Measurements from ENCODE around the gene TMEM151A.

TMEM151A gene

DNA sequence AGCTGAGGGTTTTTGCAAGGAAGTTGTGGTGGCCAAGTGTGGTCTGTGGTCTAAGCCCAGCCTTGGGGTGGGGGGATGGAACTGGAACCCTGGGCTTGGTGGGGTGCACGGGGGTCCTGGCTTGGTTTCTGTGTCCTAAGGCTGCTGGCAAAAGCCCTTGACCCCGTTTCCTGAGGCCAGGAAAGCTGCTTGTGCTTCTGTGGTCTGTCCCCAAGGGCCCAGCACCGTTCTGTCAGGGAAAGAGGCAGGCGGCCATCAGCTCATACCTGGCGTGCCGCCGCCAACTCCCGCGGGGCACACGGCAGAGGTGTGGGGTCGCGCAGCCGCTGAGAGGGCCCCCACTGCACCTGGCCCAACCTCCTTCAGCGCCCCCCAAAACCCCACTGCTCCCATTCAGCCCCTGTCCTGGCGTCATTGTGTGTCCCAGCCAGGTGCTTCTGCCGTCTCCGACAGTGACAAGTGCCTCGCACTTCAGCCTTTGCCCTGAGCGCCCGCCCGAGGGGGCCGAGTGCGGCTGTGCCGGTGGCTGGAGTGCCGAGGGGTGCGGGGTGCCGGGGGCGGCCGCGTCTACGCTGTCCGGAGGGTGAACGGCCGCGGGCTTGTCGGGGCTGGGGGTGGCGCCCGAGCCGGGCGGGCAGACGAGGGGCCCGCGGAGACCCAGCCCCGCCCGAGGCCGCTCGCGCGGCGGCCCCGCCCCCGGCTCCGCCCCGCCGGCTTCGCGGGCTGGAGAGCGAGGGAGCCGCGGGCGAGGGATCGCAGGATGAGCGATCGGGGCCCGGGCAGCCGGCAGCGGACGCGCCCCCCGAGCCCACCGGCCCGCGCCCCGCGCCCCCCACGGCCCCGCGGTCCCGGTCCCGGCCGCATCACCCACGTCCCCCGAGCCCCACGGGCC is 14.0 kb upstream of the TMEM151A start, which contains the start of gene CNIH2:
Gene CNIH2, plus strand, starts transcription at position 705 of the 892 bp plus-strand sequence. CDS start 282 bp downstream, outside the sequence.
- H3K27me3 ChIP-seq (ENCODE audit: insufficient read depth, low read length, poor library complexity, severe bottlenecking), result no peaks in the 10 kb centered on the region
- H3F3A ChIP-seq (ENCODE audit: low read depth), result no peaks in the 10 kb centered on the region
- peak within 1 kb of the TSS; percentile 62 for H3K4me3 ChIP-seq (ENCODE audit: low read length, poor library complexity, severe bottlenecking)
- peaks cover 8% of the 10 kb centered on the region for H4K20me1 ChIP-seq (ENCODE audit: insufficient read depth, low read length, poor library complexity, severe bottlenecking)
- peaks cover 13% of the 10 kb centered on the region for H3K4me1 ChIP-seq (ENCODE audit: insufficient read depth, low read length, poor library complexity, severe bottlenecking)
- H3K4me2 ChIP-seq (ENCODE audit: low read depth, low read length, poor library complexity, severe bottlenecking), result peak within 1 kb of the TSS; percentile 73
- no peak within 1 kb of the TSS for H2AFZ ChIP-seq (ENCODE audit: low read length)
- no peaks in the 10 kb centered on the region for H3K9me3 ChIP-seq (ENCODE audit: insufficient read depth, low read depth, low read length)
- no peaks in the 10 kb centered on the region for H3K9me2 ChIP-seq (replicated peaks; ENCODE audit: low read depth, low read length)
- H3K36me3 ChIP-seq (ENCODE audit: insufficient read depth, low read length), result peaks cover 31% of the 10 kb centered on the region; the same call in 1 of the 2 replicates
- TF ChIP-seq, protein P1, sequence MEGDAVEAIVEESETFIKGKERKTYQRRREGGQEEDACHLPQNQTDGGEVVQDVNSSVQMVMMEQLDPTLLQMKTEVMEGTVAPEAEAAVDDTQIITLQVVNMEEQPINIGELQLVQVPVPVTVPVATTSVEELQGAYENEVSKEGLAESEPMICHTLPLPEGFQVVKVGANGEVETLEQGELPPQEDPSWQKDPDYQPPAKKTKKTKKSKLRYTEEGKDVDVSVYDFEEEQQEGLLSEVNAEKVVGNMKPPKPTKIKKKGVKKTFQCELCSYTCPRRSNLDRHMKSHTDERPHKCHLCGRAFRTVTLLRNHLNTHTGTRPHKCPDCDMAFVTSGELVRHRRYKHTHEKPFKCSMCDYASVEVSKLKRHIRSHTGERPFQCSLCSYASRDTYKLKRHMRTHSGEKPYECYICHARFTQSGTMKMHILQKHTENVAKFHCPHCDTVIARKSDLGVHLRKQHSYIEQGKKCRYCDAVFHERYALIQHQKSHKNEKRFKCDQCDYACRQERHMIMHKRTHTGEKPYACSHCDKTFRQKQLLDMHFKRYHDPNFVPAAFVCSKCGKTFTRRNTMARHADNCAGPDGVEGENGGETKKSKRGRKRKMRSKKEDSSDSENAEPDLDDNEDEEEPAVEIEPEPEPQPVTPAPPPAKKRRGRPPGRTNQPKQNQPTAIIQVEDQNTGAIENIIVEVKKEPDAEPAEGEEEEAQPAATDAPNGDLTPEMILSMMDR (conservative IDR thresholded peaks at IDR 0.05; ENCODE audit: low read length), result no peak
- no peak for TF ChIP-seq EZH2phosphoT487 (IDR thresholded peaks at IDR 0.05; ENCODE audit: borderline replicate concordance)
- no peak within 1 kb of the TSS for H3K9ac ChIP-seq (ENCODE audit: low read depth, low read length, poor library complexity, severe bottlenecking)
- H3K79me2 ChIP-seq (ENCODE audit: insufficient read depth, low read length), result no peaks in the 10 kb centered on the region; the same call in 1 of the 2 replicates

- H3K4me3 ChIP-seq (ENCODE audit: low read length, poor library complexity, severe bottlenecking), result no peak overlapping the region
- H3K4me1 ChIP-seq (ENCODE audit: insufficient read depth, low read length, poor library complexity, severe bottlenecking), result peaks cover 15% of the 10 kb centered on the region
- H3K36me3 ChIP-seq (ENCODE audit: insufficient read depth, low read length), result peaks cover 23% of the 10 kb centered on the region; the same call in 1 of the 2 replicates
- no peaks in the 10 kb centered on the region for H3K9me2 ChIP-seq (replicated peaks; ENCODE audit: low read depth, low read length)
- H3K4me2 ChIP-seq (ENCODE audit: low read depth, low read length, poor library complexity, severe bottlenecking), result no peak overlapping the region
- peaks cover 8% of the 10 kb centered on the region for H4K20me1 ChIP-seq (ENCODE audit: insufficient read depth, low read length, poor library complexity, severe bottlenecking)
- no peak overlapping the region for H3K9ac ChIP-seq (ENCODE audit: low read depth, low read length, poor library complexity, severe bottlenecking)
- TF ChIP-seq, protein P1 (conservative IDR thresholded peaks at IDR 0.05; ENCODE audit: low read length), result no peak
- no peak for TF ChIP-seq EZH2phosphoT487 (IDR thresholded peaks at IDR 0.05; ENCODE audit: borderline replicate concordance)
- H3K9me3 ChIP-seq (ENCODE audit: insufficient read depth, low read depth, low read length), result no peaks in the 10 kb centered on the region
- H3K79me2 ChIP-seq (ENCODE audit: insufficient read depth, low read length), result no peaks in the 10 kb centered on the region; the same call in 1 of the 2 replicates
- H3F3A ChIP-seq (ENCODE audit: low read depth), result no peaks in the 10 kb centered on the region
- H3K27me3 ChIP-seq (ENCODE audit: insufficient read depth, low read length, poor library complexity, severe bottlenecking), result no peaks in the 10 kb centered on the region
- no peak overlapping the region for H2AFZ ChIP-seq (ENCODE audit: low read length)
Measured at GRCh38 chr11:66278363-66279091, 13.2 kb upstream of the TMEM151A start.

DNA sequence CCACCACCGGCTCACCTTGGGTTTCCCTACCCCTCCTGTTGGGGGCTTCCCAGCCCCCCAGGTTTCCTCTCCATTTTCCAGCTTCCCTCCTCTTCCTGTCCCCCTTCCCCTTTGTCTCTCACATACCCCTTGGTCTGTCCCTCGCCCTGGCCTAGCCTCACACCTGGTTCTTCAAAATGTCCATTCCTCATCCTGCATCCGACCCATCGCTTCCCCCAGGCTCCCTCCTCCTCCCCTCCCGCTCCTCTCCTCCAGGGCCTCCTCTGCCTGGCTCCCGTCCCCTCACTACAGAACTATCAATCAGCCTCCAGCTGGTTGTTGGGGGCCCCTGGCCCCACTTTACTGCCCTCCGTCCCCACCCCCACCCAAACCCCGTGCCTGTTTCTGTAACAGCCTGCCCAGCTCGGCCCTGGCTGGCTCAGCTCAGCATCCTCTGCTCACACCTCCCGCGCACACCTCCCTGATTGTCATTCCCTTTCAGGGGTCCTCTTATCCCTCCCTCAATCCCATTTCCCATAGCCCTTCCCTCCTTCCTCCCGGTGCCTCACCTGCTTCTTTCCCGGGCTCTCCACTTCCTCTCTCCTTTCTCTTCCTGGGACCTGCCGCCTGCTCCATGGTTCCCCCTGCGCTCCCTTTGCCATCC is 12.5 kb upstream of the TMEM151A start:
- no peak for TF ChIP-seq EZH2phosphoT487 (IDR thresholded peaks at IDR 0.05; ENCODE audit: borderline replicate concordance)
- TF ChIP-seq, protein P1 (conservative IDR thresholded peaks at IDR 0.05; ENCODE audit: low read length), result no peak
- no peak overlapping the region for H3K4me2 ChIP-seq (ENCODE audit: low read depth, low read length, poor library complexity, severe bottlenecking)
- H4K20me1 ChIP-seq (ENCODE audit: insufficient read depth, low read length, poor library complexity, severe bottlenecking), result peaks cover 8% of the 10 kb centered on the region

More for the DNA sequence above, 12.5 kb upstream of the TMEM151A start:
- Histone ChIP-seq H3K27me3 (ENCODE audit: insufficient read depth, low read length, poor library complexity, severe bottlenecking) (no peaks in the 10 kb centered on the region), H3K36me3 (ENCODE audit: insufficient read depth, low read length) (peaks cover 18% of the 10 kb centered on the region; the same call in 1 of the 2 replicates), H2AFZ (ENCODE audit: low read length) (no peak overlapping the region), H3K9me2 (replicated peaks; ENCODE audit: low read depth, low read length) (no peaks in the 10 kb centered on the region), H3K9me3 (ENCODE audit: insufficient read depth, low read depth, low read length) (no peaks in the 10 kb centered on the region), H3K79me2 (ENCODE audit: insufficient read depth, low read length) (no peaks in the 10 kb centered on the region; the same call in 1 of the 2 replicates), H3F3A (ENCODE audit: low read depth) (no peaks in the 10 kb centered on the region), H3K4me3 (ENCODE audit: low read length, poor library complexity, severe bottlenecking) (no peak overlapping the region), H3K9ac (ENCODE audit: low read depth, low read length, poor library complexity, severe bottlenecking) (no peak overlapping the region), H3K4me1 (ENCODE audit: insufficient read depth, low read length, poor library complexity, severe bottlenecking) (peaks cover 15% of the 10 kb centered on the region)
